OCI-LY7 (cell line): ENCODE data around the gene DIP2A.

Experiments
- CTCF ChIP-seq: fragments of 200-600 bp; sonication (generic); conservative IDR thresholded peaks from 2 replicates; pipeline ENCODE4 v1.5.1; 2014; ENCODE audit warnings: mild to moderate bottlenecking, antibody characterized with exemption, low read length, moderate library complexity, mixed read lengths
- EZH2phosphoT487 ChIP-seq: fragments of 200-600 bp; sonication (generic); IDR thresholded peaks from 2 replicates; pipeline ENCODE4 v1.6.1; 2018; ENCODE audit warnings: low read depth, borderline replicate concordance, mild to moderate bottlenecking, mixed run types, antibody characterized with exemption, low read length, moderate library complexity, mixed read lengths

GRCh38 chr21:46585191-46585953 is 126.7 kb downstream of the DIP2A start:
- no peak for TF ChIP-seq EZH2phosphoT487
- TF ChIP-seq CTCF = 0 out of 2 replicates have a peak, but pooled peaks have one; percentile 26
